WTC11 (cell line): Measurements from ENCODE around the gene HYCC2. TPM values are rescaled to one million over a fixed set of nuclear protein-coding genes. Genes with fewer than 3 reads are reported as not detected.

Experiments used
- ATAC-seq: fragments of 200-7000 bp; cut with Tn5 transposase; 2 replicates; pipeline ENCODE4 v1.10.0; 2021; ENCODE audit warnings: mild to moderate bottlenecking, moderate library complexity
- CTCF ChIA-PET: fragments of 300-600 bp; sonication (Branson Sonifier 250); formaldehyde crosslinking; loops from one replicate; lab custom pipeline; 2021; ENCODE audit warnings: antibody characterized with exemption; lab: Charles Lee
- POLR2A ChIA-PET: fragments of 350-600 bp; sonication (Branson Sonifier 250); formaldehyde crosslinking; loops from one replicate; lab custom pipeline; 2021; ENCODE audit warnings: antibody characterized with exemption; lab: Charles Lee
- DNase-seq: peaks from one replicate; pipeline ENCODE4 v3.0.0; 2021; ENCODE audit warnings: low spot score
- H3K27ac Mint-ChIP-seq: 2 replicates; pipeline ENCODE4 v1.8.0; 2021; ENCODE audit warnings: mixed read lengths
- H3K27me3 Mint-ChIP-seq: 2 replicates; pipeline ENCODE4 v1.8.0; 2021; ENCODE audit warnings: low read depth, mild to moderate bottlenecking, moderate library complexity, mixed read lengths
- H3K36me3 Mint-ChIP-seq: 2 replicates; pipeline ENCODE4 v1.8.0; 2021; ENCODE audit warnings: mixed read lengths
- H3K4me1 Mint-ChIP-seq: 2 replicates; pipeline ENCODE4 v1.8.0; 2022; ENCODE audit warnings: mixed read lengths
- H3K4me3 Mint-ChIP-seq: 2 replicates; pipeline ENCODE4 v1.8.0; 2021; ENCODE audit warnings: mild to moderate bottlenecking, moderate library complexity, mixed read lengths
- H3K9me3 Mint-ChIP-seq: 2 replicates; pipeline ENCODE4 v1.8.0; 2021; ENCODE audit warnings: mixed read lengths
- AFF4 ChIP-seq: sonication (generic); formaldehyde crosslinking; IDR thresholded peaks from 2 replicates; pipeline ENCODE4 v1.8.1; 2023; ENCODE audit warnings: mild to moderate bottlenecking, missing genetic modification reagents, borderline replicate concordance
- ESRRA ChIP-seq: sonication (generic); formaldehyde crosslinking; IDR thresholded peaks from 2 replicates; pipeline ENCODE4 v1.8.1; 2022; ENCODE audit warnings: mild to moderate bottlenecking, missing genetic modification reagents, borderline replicate concordance
- ETV6 ChIP-seq: sonication (generic); formaldehyde crosslinking; IDR thresholded peaks from 2 replicates; pipeline ENCODE4 v1.8.1; 2022; ENCODE audit warnings: mild to moderate bottlenecking, missing genetic modification reagents
- FOXJ3 ChIP-seq: sonication (generic); formaldehyde crosslinking; IDR thresholded peaks from 2 replicates; pipeline ENCODE4 v1.9.0; 2021; ENCODE audit warnings: missing genetic modification reagents, mild to moderate bottlenecking, borderline replicate concordance
- GTF2I ChIP-seq: fragments of 250-450 bp; sonication (Bioruptor Pico); conservative IDR thresholded peaks from 2 replicates; pipeline ENCODE4 v1.4.0; 2021; ENCODE audit warnings: mild to moderate bottlenecking
- MAX ChIP-seq: sonication (generic); formaldehyde crosslinking; IDR thresholded peaks from 2 replicates; pipeline ENCODE4 v1.8.0; 2022; ENCODE audit warnings: mild to moderate bottlenecking, missing genetic modification reagents
- PRDM15 ChIP-seq: sonication (generic); formaldehyde crosslinking; IDR thresholded peaks from 2 replicates; pipeline ENCODE4 v1.8.0; 2022; ENCODE audit warnings: missing genetic modification reagents
- PREB ChIP-seq: sonication (generic); formaldehyde crosslinking; IDR thresholded peaks from 2 replicates; pipeline ENCODE4 v1.8.1; 2022; ENCODE audit warnings: mild to moderate bottlenecking, missing genetic modification reagents, moderate library complexity, borderline replicate concordance
- ZNF121 ChIP-seq: sonication (generic); formaldehyde crosslinking; IDR thresholded peaks from 2 replicates; pipeline ENCODE4 v1.8.0; 2023; ENCODE audit warnings: missing genetic modification reagents
- ZNF281 ChIP-seq: sonication (generic); formaldehyde crosslinking; IDR thresholded peaks from 2 replicates; pipeline ENCODE4 v1.8.0; 2023; ENCODE audit warnings: mild to moderate bottlenecking, missing genetic modification reagents
- ZNF317 ChIP-seq: sonication (generic); formaldehyde crosslinking; IDR thresholded peaks from 2 replicates; pipeline ENCODE4 v1.8.1; 2023; ENCODE audit warnings: low read depth, mild to moderate bottlenecking, moderate library complexity, missing genetic modification reagents, borderline replicate concordance
- ZNF423 ChIP-seq: fragments of 250-450 bp; sonication (Bioruptor Pico); IDR thresholded peaks from 2 replicates; pipeline ENCODE4 v2.1.2; 2022; ENCODE audit warnings: mild to moderate bottlenecking, moderate library complexity
- total RNA-seq: library from RNA; stranded (reverse); gene quantifications from 3 replicates; pipeline ENCODE4 v1.2.3, GENCODE V29; 2021
- TF ChIP-seq, protein P1 (sequence below): fragments of 250-450 bp; sonication (Bioruptor Pico); IDR thresholded peaks from 2 replicates; pipeline ENCODE4 v1.8.0; 2021; ENCODE audit warnings: mild to moderate bottlenecking
- TF ChIP-seq, protein P2 (sequence below): sonication (generic); formaldehyde crosslinking; IDR thresholded peaks from 2 replicates; pipeline ENCODE4 v1.8.0; 2022; ENCODE audit warnings: mild to moderate bottlenecking, missing genetic modification reagents
- TF ChIP-seq, protein P3 (sequence below): fragments of 200-600 bp; IDR thresholded peaks from 2 replicates; pipeline ENCODE4 v1.8.0; 2022; ENCODE audit warnings: antibody characterized with exemption
- TF ChIP-seq, protein P4 (sequence below): sonication (generic); formaldehyde crosslinking; conservative IDR thresholded peaks from 2 replicates; pipeline ENCODE4 v1.8.1; 2023; ENCODE audit warnings: mild to moderate bottlenecking, low read depth, missing genetic modification reagents, moderate library complexity
- TF ChIP-seq, protein P5 (sequence below): sonication (generic); formaldehyde crosslinking; IDR thresholded peaks from 2 replicates; pipeline ENCODE4 v1.8.0; 2023; ENCODE audit warnings: missing genetic modification reagents

The HYCC2 gene
- total RNA-seq, 1 experiment from 2014 or later, result 10.4 TPM

- ChIA-PET POLR2A (no interaction called here), CTCF (interaction anchor here (4.0 kb wide), 1 partner anchor 48 kb away, joined by 17 read pairs; no protein-coding TSS in a partner anchor)
- H3K9me3 Mint-ChIP-seq, result no peaks in the 10 kb centered on the region
- TF ChIP-seq, protein P1, sequence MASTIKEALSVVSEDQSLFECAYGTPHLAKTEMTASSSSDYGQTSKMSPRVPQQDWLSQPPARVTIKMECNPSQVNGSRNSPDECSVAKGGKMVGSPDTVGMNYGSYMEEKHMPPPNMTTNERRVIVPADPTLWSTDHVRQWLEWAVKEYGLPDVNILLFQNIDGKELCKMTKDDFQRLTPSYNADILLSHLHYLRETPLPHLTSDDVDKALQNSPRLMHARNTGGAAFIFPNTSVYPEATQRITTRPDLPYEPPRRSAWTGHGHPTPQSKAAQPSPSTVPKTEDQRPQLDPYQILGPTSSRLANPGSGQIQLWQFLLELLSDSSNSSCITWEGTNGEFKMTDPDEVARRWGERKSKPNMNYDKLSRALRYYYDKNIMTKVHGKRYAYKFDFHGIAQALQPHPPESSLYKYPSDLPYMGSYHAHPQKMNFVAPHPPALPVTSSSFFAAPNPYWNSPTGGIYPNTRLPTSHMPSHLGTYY (CRISPR knock-in tag), result no peak
- TF ChIP-seq PRDM15 (CRISPR knock-in tag), result no peak
- no peak for TF ChIP-seq PREB (CRISPR knock-in tag)
- TF ChIP-seq MAX (CRISPR knock-in tag), result no peak
- TF ChIP-seq, protein P2, sequence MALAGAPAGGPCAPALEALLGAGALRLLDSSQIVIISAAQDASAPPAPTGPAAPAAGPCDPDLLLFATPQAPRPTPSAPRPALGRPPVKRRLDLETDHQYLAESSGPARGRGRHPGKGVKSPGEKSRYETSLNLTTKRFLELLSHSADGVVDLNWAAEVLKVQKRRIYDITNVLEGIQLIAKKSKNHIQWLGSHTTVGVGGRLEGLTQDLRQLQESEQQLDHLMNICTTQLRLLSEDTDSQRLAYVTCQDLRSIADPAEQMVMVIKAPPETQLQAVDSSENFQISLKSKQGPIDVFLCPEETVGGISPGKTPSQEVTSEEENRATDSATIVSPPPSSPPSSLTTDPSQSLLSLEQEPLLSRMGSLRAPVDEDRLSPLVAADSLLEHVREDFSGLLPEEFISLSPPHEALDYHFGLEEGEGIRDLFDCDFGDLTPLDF (CRISPR knock-in tag), result no peak
- no peak for TF ChIP-seq ZNF423 (CRISPR knock-in tag)
- no peak for TF ChIP-seq ZNF121 (CRISPR knock-in tag)
- no peak for TF ChIP-seq ETV6 (CRISPR knock-in tag)
- TF ChIP-seq ZNF317 (CRISPR knock-in tag), result no peak
- TF ChIP-seq FOXJ3 (CRISPR knock-in tag), result no peak
- TF ChIP-seq, protein P3, sequence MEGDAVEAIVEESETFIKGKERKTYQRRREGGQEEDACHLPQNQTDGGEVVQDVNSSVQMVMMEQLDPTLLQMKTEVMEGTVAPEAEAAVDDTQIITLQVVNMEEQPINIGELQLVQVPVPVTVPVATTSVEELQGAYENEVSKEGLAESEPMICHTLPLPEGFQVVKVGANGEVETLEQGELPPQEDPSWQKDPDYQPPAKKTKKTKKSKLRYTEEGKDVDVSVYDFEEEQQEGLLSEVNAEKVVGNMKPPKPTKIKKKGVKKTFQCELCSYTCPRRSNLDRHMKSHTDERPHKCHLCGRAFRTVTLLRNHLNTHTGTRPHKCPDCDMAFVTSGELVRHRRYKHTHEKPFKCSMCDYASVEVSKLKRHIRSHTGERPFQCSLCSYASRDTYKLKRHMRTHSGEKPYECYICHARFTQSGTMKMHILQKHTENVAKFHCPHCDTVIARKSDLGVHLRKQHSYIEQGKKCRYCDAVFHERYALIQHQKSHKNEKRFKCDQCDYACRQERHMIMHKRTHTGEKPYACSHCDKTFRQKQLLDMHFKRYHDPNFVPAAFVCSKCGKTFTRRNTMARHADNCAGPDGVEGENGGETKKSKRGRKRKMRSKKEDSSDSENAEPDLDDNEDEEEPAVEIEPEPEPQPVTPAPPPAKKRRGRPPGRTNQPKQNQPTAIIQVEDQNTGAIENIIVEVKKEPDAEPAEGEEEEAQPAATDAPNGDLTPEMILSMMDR, result no peak
- TF ChIP-seq GTF2I (CRISPR knock-in tag), result no peak
- TF ChIP-seq ESRRA (CRISPR knock-in tag), result no peak
- TF ChIP-seq AFF4, result no peak
- TF ChIP-seq, protein P4, sequence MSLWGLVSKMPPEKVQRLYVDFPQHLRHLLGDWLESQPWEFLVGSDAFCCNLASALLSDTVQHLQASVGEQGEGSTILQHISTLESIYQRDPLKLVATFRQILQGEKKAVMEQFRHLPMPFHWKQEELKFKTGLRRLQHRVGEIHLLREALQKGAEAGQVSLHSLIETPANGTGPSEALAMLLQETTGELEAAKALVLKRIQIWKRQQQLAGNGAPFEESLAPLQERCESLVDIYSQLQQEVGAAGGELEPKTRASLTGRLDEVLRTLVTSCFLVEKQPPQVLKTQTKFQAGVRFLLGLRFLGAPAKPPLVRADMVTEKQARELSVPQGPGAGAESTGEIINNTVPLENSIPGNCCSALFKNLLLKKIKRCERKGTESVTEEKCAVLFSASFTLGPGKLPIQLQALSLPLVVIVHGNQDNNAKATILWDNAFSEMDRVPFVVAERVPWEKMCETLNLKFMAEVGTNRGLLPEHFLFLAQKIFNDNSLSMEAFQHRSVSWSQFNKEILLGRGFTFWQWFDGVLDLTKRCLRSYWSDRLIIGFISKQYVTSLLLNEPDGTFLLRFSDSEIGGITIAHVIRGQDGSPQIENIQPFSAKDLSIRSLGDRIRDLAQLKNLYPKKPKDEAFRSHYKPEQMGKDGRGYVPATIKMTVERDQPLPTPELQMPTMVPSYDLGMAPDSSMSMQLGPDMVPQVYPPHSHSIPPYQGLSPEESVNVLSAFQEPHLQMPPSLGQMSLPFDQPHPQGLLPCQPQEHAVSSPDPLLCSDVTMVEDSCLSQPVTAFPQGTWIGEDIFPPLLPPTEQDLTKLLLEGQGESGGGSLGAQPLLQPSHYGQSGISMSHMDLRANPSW (CRISPR knock-in tag), result no peak
- no peak for TF ChIP-seq ZNF281
- TF ChIP-seq, protein P5, sequence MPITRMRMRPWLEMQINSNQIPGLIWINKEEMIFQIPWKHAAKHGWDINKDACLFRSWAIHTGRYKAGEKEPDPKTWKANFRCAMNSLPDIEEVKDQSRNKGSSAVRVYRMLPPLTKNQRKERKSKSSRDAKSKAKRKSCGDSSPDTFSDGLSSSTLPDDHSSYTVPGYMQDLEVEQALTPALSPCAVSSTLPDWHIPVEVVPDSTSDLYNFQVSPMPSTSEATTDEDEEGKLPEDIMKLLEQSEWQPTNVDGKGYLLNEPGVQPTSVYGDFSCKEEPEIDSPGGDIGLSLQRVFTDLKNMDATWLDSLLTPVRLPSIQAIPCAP (CRISPR knock-in tag), result no peak
Measured at GRCh38 chr2:201110615-201111014, 39.1 kb upstream of the HYCC2 start.

More at GRCh38 chr2:201110615-201111014, 39.1 kb upstream of the HYCC2 start:
- ATAC-seq, result no peak
- H3K4me3 Mint-ChIP-seq, result no peak overlapping the region
- no peak overlapping the region for H3K27ac Mint-ChIP-seq
- no peak for DNase-seq
- no peaks in the 10 kb centered on the region for H3K36me3 Mint-ChIP-seq
- H3K4me1 Mint-ChIP-seq, result peaks cover 12% of the 10 kb centered on the region
- peaks cover 3% of the 10 kb centered on the region; the same call in 1 of the 2 replicates for H3K27me3 Mint-ChIP-seq
